Ovary (tissue), 9 donors: Measurements from ENCODE around the gene KRTAP12-3. TPM values are rescaled to one million over a fixed set of nuclear protein-coding genes. Genes with fewer than 3 reads are reported as not detected.
"Not testable (repeated sequence)": the region's sequence is repeated elsewhere in the genome, so short reads cannot be mapped to it uniquely, and the experiment has no call there.

Experiments
- DNase-seq, 5 donors: peaks; one replicate each; pipeline ENCODE4 v3.0.0-alpha.2; 2019 to 2020
- H3K27ac ChIP-seq, 2 donors: fragments of 200-600 bp; one replicate each; pipeline versions ENCODE4 v1.5.1 to v1.8.0; 2019 to 2022
- H3K27me3 ChIP-seq: fragments of 200-600 bp; one replicate; pipeline ENCODE4 v1.8.0; 2022
- H3K36me3 ChIP-seq: fragments of 200-600 bp; sonication (generic); one replicate; pipeline ENCODE4 v1.5.1; 2019
- H3K4me1 ChIP-seq: one replicate; pipeline ENCODE4 v1.8.1; 2013; ENCODE audit warnings: mild to moderate bottlenecking, moderate library complexity; ENCODE audit not compliant: insufficient read depth
- H3K4me3 ChIP-seq: fragments of 200-600 bp; sonication (generic); one replicate; pipeline ENCODE4 v1.5.1; 2017
- H3K9me3 ChIP-seq, 2 donors: fragments of 200-600 bp in 1 of 2; sonication (generic) in 1 of 2; one replicate each; pipeline versions ENCODE4 v1.5.1 to v1.8.1; 2013 to 2019; ENCODE audit warnings: mild to moderate bottlenecking in 1 of 2, moderate library complexity in 1 of 2
- CTCF ChIP-seq, 3 donors: fragments of 450-650 bp in 2 of 3; fragments of 200-600 bp in 1 of 3; IDR thresholded peaks; one replicate each; pipeline versions ENCODE4 v1.5.1 to v1.8.0; 2016 to 2022; ENCODE audit warnings: antibody characterized with exemption in 3 of 3, mild to moderate bottlenecking in 1 of 3
- EP300 ChIP-seq: sonication (generic); formaldehyde crosslinking; IDR thresholded peaks from one replicate; pipeline ENCODE4 v1.6.1; 2017; ENCODE audit warnings: antibody characterized with exemption
- POLR2A ChIP-seq: fragments of 450-650 bp; IDR thresholded peaks from one replicate; pipeline ENCODE4 v1.6.1; 2017; ENCODE audit warnings: antibody characterized with exemption, mild to moderate bottlenecking, moderate library complexity
- WGBS, 3 donors: extraction: QIAGEN DNeasy Blood & Tissue Kit in 1 of 3; methylation state at CpG; one replicate each; pipeline versions ENCODE4 v1.1.5 to v1.1.7; 2013 to 2017; 5-methylcytosine and 5-hydroxymethylcytosine counted together
- intact Hi-C, 4 donors: fragments of 100-400 bp; cut with DNase I; formaldehyde crosslinking; loops; one replicate each; pipeline versions ENCODE4 v1.11.0 to v1.15.1; 2022 to 2023
- polyA plus RNA-seq, 2 donors: library from polyadenylated mRNA; stranded (reverse); fragments of 200-250 nt in 1 of 2; fragments of 350-450 nt in 1 of 2; fragmentation: Illumina TruSeq in 1 of 2; extraction: RNeasy Lipid Tissue Mini Kit (QIAGEN cat#74804) in 1 of 2; gene quantifications; one replicate each; pipeline ENCODE4 v1.2.3, GENCODE V29; 2013 to 2014
- total RNA-seq, 7 donors: library from RNA; depleted of rRNA in 2 of 7; stranded (reverse); fragments of >200 nt in 2 of 7; fragmentation: NEBNext Ultra II Directional in 3 of 7; extraction: Animal tissue kit (Norgen Biotek cat#: 25700) in 3 of 7; gene quantifications; one replicate each; pipeline versions ENCODE4 v1.1.0 to v1.2.4, GENCODE V29; 2016 to 2023
- donor health status: DM: no; HTN: no; CAD: no; lungs with moderate emphysema.
- donor health status: DM: no; HTN: no; CAD: no.
- donor health status: Bipolar disorder and iron deficiency.
- donor health status: DM: yes; HTN: yes; CAD: no.
- donor health status: DM: no; HTN: no; CAD: no.
- donor health status: DM: yes; HTN: yes; CAD: no.

KRTAP12-3 gene
- total and polyA plus RNA-seq, 9 donors: not detected

GRCh38 chr21:44681152-44681551 lies 23.4 kb downstream of the KRTAP12-3 start:
- no peaks in the 10 kb centered on the region for H3K27me3 ChIP-seq
- intact Hi-C loops: no loop called here
- H3K4me1 ChIP-seq: no peaks in the 10 kb centered on the region
- no peak overlapping the region for H3K27ac ChIP-seq
- DNase-seq: no peak
- TF ChIP-seq POLR2A (no peak), CTCF (IDR thresholded peaks at IDR 0.05) (no peak), EP300 (no peak)
- H3K4me3 ChIP-seq: no peak overlapping the region
- 79 to 88% (median 85%) methylated on average over 11 of the region's 11 CpGs for WGBS, 3 donors
- no peaks in the 10 kb centered on the region for H3K36me3 ChIP-seq
- H3K9me3 ChIP-seq: no peaks in the 10 kb centered on the region

- no peak for TF ChIP-seq CTCF (IDR thresholded peaks at IDR 0.05)
- TF ChIP-seq POLR2A: no peak
- no peak for TF ChIP-seq EP300
- Histone ChIP-seq H3K36me3 (no peaks in the 10 kb centered on the region), H3K9me3 (no peaks in the 10 kb centered on the region), H3K4me3 (no peak within 1 kb of the TSS), H3K27ac (no peak within 1 kb of the TSS), H3K4me1 (no peaks in the 10 kb centered on the region), H3K27me3 (no peaks in the 10 kb centered on the region)
- no peak for DNase-seq
- WGBS, 3 donors: 63 to 77% (median 71%) methylated on average over 23 of the region's 23 CpGs
- intact Hi-C loops: no loop called here
These were observed 24.3 kb downstream of the KRTAP12-3 start, which contains the start of gene KRTAP12-1 for GRCh38 chr21:44681861-44682579. TSS of gene KRTAP12-1 (minus strand) at chr21:44682163. CDS start at chr21:44682123, 40 bp downstream.

DNA sequence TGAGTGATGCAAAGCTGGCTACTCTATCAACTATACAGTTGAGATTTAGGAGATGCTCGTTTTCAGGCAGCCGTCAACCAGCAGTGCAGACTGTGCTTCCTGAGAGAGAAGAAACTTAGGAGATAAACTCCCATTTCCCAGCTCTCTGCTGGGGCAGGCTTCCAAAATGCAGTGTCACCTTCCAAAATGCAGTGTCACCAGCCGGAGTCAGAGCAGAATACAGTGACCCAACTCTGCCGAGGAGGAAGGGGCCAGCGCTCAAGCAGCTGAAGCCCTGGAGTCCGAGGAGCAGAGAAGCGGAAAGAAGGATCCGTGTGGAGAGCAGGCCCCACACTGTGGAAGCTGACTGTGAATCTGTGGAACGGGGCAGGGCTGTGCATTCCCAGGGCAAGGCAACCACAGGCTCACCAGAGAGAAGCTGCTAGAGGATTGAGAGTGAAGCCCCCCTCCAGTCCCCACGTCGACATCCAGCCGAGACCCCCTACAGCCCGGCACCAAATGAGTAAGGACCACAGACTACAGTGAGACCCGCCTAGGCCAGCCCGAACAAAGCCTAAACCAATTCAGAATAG lies 24.9 kb downstream of the KRTAP12-3 start:
- intact Hi-C loops: no loop called here
- Histone ChIP-seq H3K4me3 (no peak overlapping the region), H3K27ac (no peak overlapping the region), H3K4me1 (no peaks in the 10 kb centered on the region), H3K9me3 (no peaks in the 10 kb centered on the region), H3K27me3 (no peaks in the 10 kb centered on the region), H3K36me3 (no peaks in the 10 kb centered on the region)
- TF ChIP-seq POLR2A: no peak
- WGBS, 3 donors: 76 to 82% (median 76%) methylated on average over 15 of the region's 15 CpGs
- DNase-seq: no peak

- TF ChIP-seq EP300 (no peak), CTCF (IDR thresholded peaks at IDR 0.05) (no peak), POLR2A (no peak)
- H3K36me3 ChIP-seq: no peaks in the 10 kb centered on the region
- H3K27me3 ChIP-seq: no peaks in the 10 kb centered on the region
- no peaks in the 10 kb centered on the region for H3K4me1 ChIP-seq
- no peaks in the 10 kb centered on the region for H3K9me3 ChIP-seq
- WGBS, 3 donors: 68 to 81% (median 73%) methylated on average over 7 of the region's 7 CpGs
- no peak overlapping the region for H3K27ac ChIP-seq
- intact Hi-C loops: no loop called here
- no peak for DNase-seq
- H3K4me3 ChIP-seq: no peak overlapping the region
These were observed 26.3 kb downstream of the KRTAP12-3 start for GRCh38 chr21:44684077-44684476.

- no peak overlapping the region for H3K4me3 ChIP-seq
- no peaks in the 10 kb centered on the region for H3K9me3 ChIP-seq
- TF ChIP-seq CTCF (IDR thresholded peaks at IDR 0.05) (no peak), EP300 (no peak), POLR2A (no peak)
- 62 to 79% (median 69%) methylated on average over 6 of the region's 6 CpGs for WGBS, 3 donors
- H3K36me3 ChIP-seq: no peaks in the 10 kb centered on the region
- H3K4me1 ChIP-seq: no peaks in the 10 kb centered on the region
- no peak overlapping the region for H3K27ac ChIP-seq
- intact Hi-C loops: no loop called here
- DNase-seq: no peak
- no peaks in the 10 kb centered on the region for H3K27me3 ChIP-seq
These were observed 26.8 kb downstream of the KRTAP12-3 start for GRCh38 chr21:44684483-44684882.

GRCh38 chr21:44685050-44685449 lies 27.3 kb downstream of the KRTAP12-3 start:
- DNase-seq, H3K4me3 ChIP-seq: not testable (repeated sequence)
- WGBS, 3 donors: 84 to 92% (median 90%) methylated on average over 6 of the region's 6 CpGs

More at GRCh38 chr21:44685050-44685449, 27.3 kb downstream of the KRTAP12-3 start:
- H3K27ac ChIP-seq, H3K36me3 ChIP-seq, intact Hi-C loops, H3K9me3 ChIP-seq, H3K27me3 ChIP-seq, H3K4me1 ChIP-seq: not testable (repeated sequence)
